Left cardiac atrium (tissue), 4 donors: Measurements from ENCODE around the gene ECI2. TPM values are rescaled to one million over a fixed set of nuclear protein-coding genes. Genes with fewer than 3 reads are reported as not detected.

ENCODE experiments used
- ATAC-seq, 2 donors: fragments of 200-7000 bp; cut with Tn5 transposase; one replicate each; pipeline ENCODE4 v1.9.1; 2020; ENCODE audit warnings: mild to moderate bottlenecking in 2 of 2, moderate library complexity in 2 of 2
- DNase-seq: peaks from one replicate; pipeline ENCODE4 v3.0.0-alpha.2; 2020
- intact Hi-C, 2 donors: fragments of 100-400 bp; cut with DNase I; formaldehyde crosslinking; loops; one replicate each; pipeline versions ENCODE4 v1.14.1 to v1.15.1; 2022 to 2023
- total RNA-seq, 2 donors: library from RNA; stranded (reverse); fragmentation: NEBNext Ultra II Directional; extraction: Animal tissue kit (Norgen Biotek cat#: 25700); gene quantifications; one replicate each; pipeline ENCODE4 v1.2.1, GENCODE V29; 2021
- donor health status: DM: no; HTN: yes; CAD: no.
- donor health status: DM: no; HTN: yes; CAD: no; lungs with severe emphysema.
- donor health status: DM: yes; HTN: yes; CAD: no.
- donor health status: Dilated cardiomyopathy.

ECI2 gene
- total RNA-seq, 2 donors from 2014 or later: 82.9 to 84.1 TPM

- intact Hi-C loops: loop anchor here in 1 of 2 donors (10.0 kb wide), 1 partner anchor 57 kb away; no protein-coding TSS in a partner anchor
- ATAC-seq: no peak
These were observed 67.7 kb downstream of the ECI2 start for GRCh38 chr6:4067673-4068072.

GRCh38 chr6:4066029-4066755 lies 69.2 kb downstream of the ECI2 start:
- DNase-seq (no peak), ATAC-seq (no peak)
- intact Hi-C loops: loop anchor here in 1 of 2 donors (10.0 kb wide), 1 partner anchor 59 kb away; no protein-coding TSS in a partner anchor

More at GRCh38 chr6:4067673-4068072, 67.7 kb downstream of the ECI2 start:
- no peak for DNase-seq

Other genes starting within 250 kb of the ECI2 start
- not detected for gene FAM217A, start 56.4 kb downstream of the ECI2 start, total RNA-seq